ENCODE data around the gene RGS19.
A peak's percentile ranks its signal among the peaks of the same experiment; 100 is the strongest.

Gene RGS19

GRCh38 chr20:64049060-64049877 is 30.0 kb downstream of the RGS19 start, which contains the start of gene SOX18:
Gene SOX18, minus strand, starts transcription at chr20:64049639. Its CDS starts 123 bp downstream, at chr20:64049516.
- Histone ChIP-seq H3K36me3 (ENCODE audit: insufficient read depth, low read length) (no peaks in the 10 kb centered on the region), H3K9me3 (replicated peaks; ENCODE audit: low read length) (no peaks in the 10 kb centered on the region), H3K27me3 (ENCODE audit: control insufficient read depth, insufficient read depth, low read length) (peaks cover 56% of the 10 kb centered on the region), H3K4me3 (ENCODE audit: low read length) (no peak within 1 kb of the TSS), H3K4me2 (ENCODE audit: low read length) (no peak within 1 kb of the TSS), H3K9ac (ENCODE audit: low read depth, low read length) (no peak within 1 kb of the TSS), H3K4me1 (ENCODE audit: control insufficient read depth, insufficient read depth, low read length) (peaks cover 5% of the 10 kb centered on the region)

GRCh38 chr20:64048402-64049044 is 30.8 kb downstream of the RGS19 start:
- Histone ChIP-seq H3K27me3 (ENCODE audit: control insufficient read depth, insufficient read depth, low read length) (peaks cover 56% of the 10 kb centered on the region), H3K4me2 (ENCODE audit: low read length) (no peak overlapping the region), H3K9me3 (replicated peaks; ENCODE audit: low read length) (no peaks in the 10 kb centered on the region), H3K4me3 (ENCODE audit: low read length) (no peak overlapping the region), H3K9ac (ENCODE audit: low read depth, low read length) (no peak overlapping the region), H3K4me1 (ENCODE audit: control insufficient read depth, insufficient read depth, low read length) (peaks cover 5% of the 10 kb centered on the region), H3K36me3 (ENCODE audit: insufficient read depth, low read length) (no peaks in the 10 kb centered on the region)

DNA sequence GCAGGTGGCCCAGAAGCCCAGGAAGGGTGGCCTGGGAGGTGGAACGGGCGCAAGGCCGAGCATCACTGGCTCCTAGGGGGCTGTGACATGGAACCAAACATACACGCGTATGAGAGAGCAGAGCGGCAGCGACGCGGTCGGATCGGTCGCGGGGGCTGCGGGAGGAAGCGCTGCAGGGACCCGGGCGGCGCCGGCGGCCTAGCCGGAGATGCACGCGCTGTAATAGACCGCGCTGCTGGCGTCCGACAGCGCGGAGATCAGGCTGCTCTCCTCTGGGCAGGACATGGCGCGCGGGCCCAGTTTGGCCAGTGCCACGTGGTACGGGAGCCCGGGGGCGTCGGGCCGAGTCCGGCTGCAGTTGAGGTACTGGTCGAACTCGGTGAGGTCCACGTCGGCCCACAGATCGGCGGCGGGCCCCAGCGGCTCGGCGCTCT is 31.3 kb downstream of the RGS19 start:
- H3K4me1 ChIP-seq (ENCODE audit: control insufficient read depth, insufficient read depth, low read length): peaks cover 5% of the 10 kb centered on the region
- H3K9me3 ChIP-seq (replicated peaks; ENCODE audit: low read length): no peaks in the 10 kb centered on the region
- H3K4me3 ChIP-seq (ENCODE audit: low read length): no peak overlapping the region
- H3K9ac ChIP-seq (ENCODE audit: low read depth, low read length): no peak overlapping the region
- peaks cover 56% of the 10 kb centered on the region for H3K27me3 ChIP-seq (ENCODE audit: control insufficient read depth, insufficient read depth, low read length)
- no peaks in the 10 kb centered on the region for H3K36me3 ChIP-seq (ENCODE audit: insufficient read depth, low read length)
- H3K4me2 ChIP-seq (ENCODE audit: low read length): peak overlapping the region; percentile 15

GRCh38 chr20:64047046-64047389 is 32.3 kb downstream of the RGS19 start:
- Histone ChIP-seq H3K4me2 (ENCODE audit: low read length) (no peak overlapping the region), H3K4me1 (ENCODE audit: control insufficient read depth, insufficient read depth, low read length) (peaks cover 10% of the 10 kb centered on the region), H3K9me3 (replicated peaks; ENCODE audit: low read length) (no peaks in the 10 kb centered on the region), H3K4me3 (ENCODE audit: low read length) (no peak overlapping the region), H3K36me3 (ENCODE audit: insufficient read depth, low read length) (no peaks in the 10 kb centered on the region), H3K27me3 (ENCODE audit: control insufficient read depth, insufficient read depth, low read length) (peaks cover 54% of the 10 kb centered on the region), H3K9ac (ENCODE audit: low read depth, low read length) (no peak overlapping the region)

- peaks cover 13% of the 10 kb centered on the region for H3K4me1 ChIP-seq (ENCODE audit: control insufficient read depth, insufficient read depth, low read length)
- H3K9ac ChIP-seq (ENCODE audit: low read depth, low read length): no peak overlapping the region
- H3K4me3 ChIP-seq (ENCODE audit: low read length): no peak overlapping the region
- H3K36me3 ChIP-seq (ENCODE audit: insufficient read depth, low read length): no peaks in the 10 kb centered on the region
- H3K4me2 ChIP-seq (ENCODE audit: low read length): no peak overlapping the region
- H3K27me3 ChIP-seq (ENCODE audit: control insufficient read depth, insufficient read depth, low read length): peaks cover 59% of the 10 kb centered on the region
- no peaks in the 10 kb centered on the region for H3K9me3 ChIP-seq (replicated peaks; ENCODE audit: low read length)
Measured at GRCh38 chr20:64045346-64046011, 33.8 kb downstream of the RGS19 start.

- no peak overlapping the region for H3K4me3 ChIP-seq (ENCODE audit: low read length)
- H3K4me1 ChIP-seq (ENCODE audit: control insufficient read depth, insufficient read depth, low read length): peaks cover 13% of the 10 kb centered on the region
- no peak overlapping the region for H3K9ac ChIP-seq (ENCODE audit: low read depth, low read length)
- no peak overlapping the region for H3K4me2 ChIP-seq (ENCODE audit: low read length)
- H3K27me3 ChIP-seq (ENCODE audit: control insufficient read depth, insufficient read depth, low read length): peaks cover 59% of the 10 kb centered on the region
- no peaks in the 10 kb centered on the region for H3K9me3 ChIP-seq (replicated peaks; ENCODE audit: low read length)
- no peaks in the 10 kb centered on the region for H3K36me3 ChIP-seq (ENCODE audit: insufficient read depth, low read length)
Measured at GRCh38 chr20:64044484-64045247, 34.7 kb downstream of the RGS19 start.

DNA sequence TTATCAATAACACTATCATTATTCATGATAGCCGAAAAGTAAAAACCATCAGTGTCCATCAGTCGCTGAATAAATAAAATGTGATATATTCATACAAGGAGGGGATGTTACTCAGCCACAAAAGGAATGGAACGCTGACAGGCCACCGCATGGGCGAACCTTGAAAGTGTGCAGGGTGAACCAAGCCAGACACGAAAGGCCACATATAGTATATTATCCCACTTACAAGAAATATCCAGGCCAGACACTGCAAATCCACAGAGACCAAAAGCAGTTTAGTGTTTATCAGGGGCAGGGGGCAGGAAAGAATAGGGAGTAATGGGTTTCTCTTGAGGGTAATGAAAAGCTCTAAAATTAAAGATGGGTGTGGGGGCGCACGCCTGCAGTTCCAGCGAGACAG is 35.5 kb downstream of the RGS19 start:
- Histone ChIP-seq H3K9ac (ENCODE audit: low read depth, low read length) (no peak overlapping the region), H3K27me3 (ENCODE audit: control insufficient read depth, insufficient read depth, low read length) (peaks cover 65% of the 10 kb centered on the region), H3K9me3 (replicated peaks; ENCODE audit: low read length) (no peaks in the 10 kb centered on the region), H3K4me3 (ENCODE audit: low read length) (no peak overlapping the region), H3K4me2 (ENCODE audit: low read length) (no peak overlapping the region), H3K4me1 (ENCODE audit: control insufficient read depth, insufficient read depth, low read length) (peaks cover 17% of the 10 kb centered on the region), H3K36me3 (ENCODE audit: insufficient read depth, low read length) (no peaks in the 10 kb centered on the region)

- H3K9me3 ChIP-seq (replicated peaks; ENCODE audit: low read length): no peaks in the 10 kb centered on the region
- no peak overlapping the region for H3K9ac ChIP-seq (ENCODE audit: low read depth, low read length)
- peak overlapping the region; percentile 73 for H3K4me2 ChIP-seq (ENCODE audit: low read length)
- peak overlapping the region; percentile 53 for H3K4me3 ChIP-seq (ENCODE audit: low read length)
- peaks cover 62% of the 10 kb centered on the region for H3K27me3 ChIP-seq (ENCODE audit: control insufficient read depth, insufficient read depth, low read length)
- H3K36me3 ChIP-seq (ENCODE audit: insufficient read depth, low read length): no peaks in the 10 kb centered on the region
- H3K4me1 ChIP-seq (ENCODE audit: control insufficient read depth, insufficient read depth, low read length): peaks cover 19% of the 10 kb centered on the region
Measured at GRCh38 chr20:64042054-64042781, 37.1 kb downstream of the RGS19 start.

DNA sequence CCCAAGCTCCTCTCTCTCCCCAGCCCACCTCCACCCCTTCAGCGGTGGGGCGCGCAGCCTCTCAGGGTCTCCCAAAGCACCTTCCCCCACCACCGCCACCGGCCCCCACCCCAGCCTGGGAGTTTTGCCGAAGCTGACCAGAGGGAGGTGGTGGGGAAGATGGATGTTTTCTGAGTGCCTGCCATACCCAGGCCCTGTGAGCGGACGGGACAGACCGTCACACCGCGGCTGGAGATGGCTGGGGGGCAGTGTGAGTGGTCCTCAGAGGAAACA is 37.6 kb downstream of the RGS19 start:
- Histone ChIP-seq H3K9ac (ENCODE audit: low read depth, low read length) (no peak overlapping the region), H3K4me3 (ENCODE audit: low read length) (no peak overlapping the region), H3K27me3 (ENCODE audit: control insufficient read depth, insufficient read depth, low read length) (peaks cover 62% of the 10 kb centered on the region)

DNA sequence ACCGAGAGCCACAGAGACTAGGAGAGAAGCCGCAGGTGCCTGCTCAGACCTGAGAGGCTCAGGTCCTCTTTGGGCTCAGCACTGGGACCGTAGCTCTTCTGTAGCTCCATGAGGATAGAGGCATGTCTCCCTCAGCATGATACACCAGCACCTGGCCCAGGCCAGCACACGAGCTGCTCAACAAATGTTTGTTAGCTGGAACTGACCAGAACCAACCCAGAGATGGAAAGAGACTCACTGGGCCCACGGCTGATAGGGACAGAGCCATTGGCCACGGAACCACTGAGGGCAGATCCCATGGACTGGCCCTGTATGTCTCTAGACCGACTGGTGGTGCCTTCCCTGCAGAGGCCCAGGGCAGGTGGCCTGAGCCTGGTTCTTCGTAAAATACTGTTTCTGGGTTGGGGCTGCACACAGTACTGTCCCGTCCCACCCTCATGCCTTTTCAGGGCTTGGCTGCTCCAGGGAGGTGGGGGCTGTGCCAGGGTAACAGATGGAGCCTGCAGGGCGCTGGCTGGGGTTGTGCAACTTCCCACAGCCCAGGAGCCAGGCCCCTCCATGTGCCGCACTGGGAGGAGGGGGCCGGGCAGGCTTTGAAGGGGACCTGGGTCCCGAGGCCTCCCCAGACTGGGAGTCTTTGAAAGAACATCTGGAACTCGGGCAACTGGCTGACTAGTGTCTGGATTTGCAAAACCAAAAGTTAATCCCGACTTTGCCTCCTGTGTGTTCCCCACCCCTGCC is 38.1 kb downstream of the RGS19 start:
- Histone ChIP-seq H3K4me1 (ENCODE audit: control insufficient read depth, insufficient read depth, low read length) (peaks cover 19% of the 10 kb centered on the region), H3K9me3 (replicated peaks; ENCODE audit: low read length) (no peaks in the 10 kb centered on the region), H3K27me3 (ENCODE audit: control insufficient read depth, insufficient read depth, low read length) (peaks cover 62% of the 10 kb centered on the region), H3K4me2 (ENCODE audit: low read length) (no peak overlapping the region), H3K36me3 (ENCODE audit: insufficient read depth, low read length) (no peaks in the 10 kb centered on the region), H3K9ac (ENCODE audit: low read depth, low read length) (no peak overlapping the region), H3K4me3 (ENCODE audit: low read length) (no peak overlapping the region)

More for the DNA sequence above, 37.6 kb downstream of the RGS19 start:
- H3K36me3 ChIP-seq (ENCODE audit: insufficient read depth, low read length): no peaks in the 10 kb centered on the region
- peak overlapping the region; percentile 73 for H3K4me2 ChIP-seq (ENCODE audit: low read length)
- peaks cover 19% of the 10 kb centered on the region for H3K4me1 ChIP-seq (ENCODE audit: control insufficient read depth, insufficient read depth, low read length)
- H3K9me3 ChIP-seq (replicated peaks; ENCODE audit: low read length): no peaks in the 10 kb centered on the region

All from skeletal muscle satellite cell (primary cell).